ENCODE measurements around the gene ORMDL3.

- no peak for TF ChIP-seq CTCF (IDR thresholded peaks at IDR 0.05; ENCODE audit: low read depth, low read length)
- no peak for TF ChIP-seq EZH2phosphoT487 (IDR thresholded peaks at IDR 0.05; ENCODE audit: low read depth)
Observed at GRCh38 chr17:39950871-39951348, 23.5 kb upstream of the ORMDL3 start.

Data from OCI-LY3 (cell line).